ENCODE results near the gene SMYD1. TPM values are rescaled to one million over a fixed set of nuclear protein-coding genes. Genes with fewer than 3 reads are reported as not detected.

Gene SMYD1
- total RNA-seq, 4 donors from 2014 or later: not detected

DNA sequence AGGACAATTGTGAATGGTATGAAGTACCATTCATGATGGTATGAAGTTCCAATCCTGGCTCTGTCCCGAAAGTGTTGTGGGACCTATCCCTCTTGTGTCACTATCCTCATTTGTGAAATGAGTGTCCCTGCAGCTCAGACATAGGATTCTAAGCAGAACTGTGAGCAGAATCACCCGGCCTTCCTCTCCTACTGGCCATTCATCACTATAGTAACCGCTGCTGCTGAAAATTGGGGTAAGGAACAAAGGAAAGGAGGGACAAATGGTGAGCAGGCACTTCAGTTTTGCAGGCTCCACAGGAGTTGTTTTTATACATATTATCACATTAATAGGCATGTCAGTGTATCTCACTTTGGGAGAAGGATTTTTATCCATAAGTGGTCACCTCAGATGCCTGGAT lies 27.4 kb downstream of the SMYD1 start:
- H3K4me1 ChIP-seq: peaks cover 3% of the 10 kb centered on the region
- TF ChIP-seq CTCF (IDR thresholded peaks at IDR 0.05) (no peak), EP300 (IDR thresholded peaks at IDR 0.05) (no peak), POLR2AphosphoS5 (IDR thresholded peaks at IDR 0.05) (no peak), POLR2A (IDR thresholded peaks at IDR 0.05) (no peak)
- DNase-seq (ENCODE audit: low spot score in 2 of 2): no peak
- WGBS: 77% methylated on average over 3 of the region's 3 CpGs
- no peaks in the 10 kb centered on the region for H3K36me3 ChIP-seq
- no peak overlapping the region for H3K4me3 ChIP-seq
- H3K27ac ChIP-seq: no peak overlapping the region
- H3K27me3 ChIP-seq: no peaks in the 10 kb centered on the region
- no peaks in the 10 kb centered on the region for H3K9me3 ChIP-seq

DNA sequence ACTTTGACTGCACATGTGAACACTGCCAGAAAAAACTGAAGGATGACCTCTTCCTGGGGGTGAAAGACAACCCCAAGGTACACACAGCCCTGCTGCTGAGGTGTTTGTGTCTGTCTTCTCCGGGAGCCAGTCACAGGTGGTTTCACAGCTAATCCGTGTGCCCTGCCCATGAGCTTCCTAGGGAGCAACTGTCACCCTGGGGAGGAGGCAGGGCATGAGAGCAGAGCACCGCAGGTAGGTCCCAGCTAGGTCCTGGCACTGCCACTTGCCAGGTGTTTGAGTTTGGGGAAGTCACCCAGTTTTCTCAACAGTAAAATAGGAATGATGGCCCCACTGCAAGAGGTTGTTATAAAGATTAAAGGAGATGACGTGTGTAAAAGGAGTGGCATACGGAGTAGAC lies 29.1 kb downstream of the SMYD1 start:
- Histone ChIP-seq H3K9me3 (no peaks in the 10 kb centered on the region), H3K27ac (no peak overlapping the region), H3K4me3 (no peak overlapping the region), H3K36me3 (no peaks in the 10 kb centered on the region), H3K27me3 (no peaks in the 10 kb centered on the region), H3K4me1 (peaks cover 9% of the 10 kb centered on the region)
- TF ChIP-seq EP300 (IDR thresholded peaks at IDR 0.05) (no peak), POLR2AphosphoS5 (IDR thresholded peaks at IDR 0.05) (no peak), POLR2A (IDR thresholded peaks at IDR 0.05) (no peak), CTCF (IDR thresholded peaks at IDR 0.05) (no peak)
- WGBS: 80% methylated on average over 5 of the region's 5 CpGs
- DNase-seq (ENCODE audit: low spot score in 2 of 2): no peak

DNA sequence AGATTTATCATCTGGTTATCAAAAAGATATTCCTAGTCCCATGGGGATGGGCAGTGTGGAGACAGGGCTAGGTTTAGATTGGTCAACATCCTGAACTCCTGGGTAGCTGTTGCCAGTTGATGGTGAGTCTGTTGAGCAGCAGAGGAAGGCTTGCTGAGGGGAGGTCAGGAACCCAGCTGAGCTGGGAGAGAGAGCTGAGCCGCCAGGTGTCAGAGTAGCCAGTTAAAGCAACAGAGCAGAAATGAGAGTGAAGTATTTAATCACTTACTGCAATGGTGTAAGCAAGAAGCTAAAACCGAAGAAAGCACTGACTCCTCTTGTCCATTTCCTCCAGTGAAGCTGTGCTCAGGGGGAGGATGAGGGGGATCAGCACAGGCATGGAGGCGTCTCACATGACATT lies 29.6 kb downstream of the SMYD1 start:
- Histone ChIP-seq H3K9me3 (no peaks in the 10 kb centered on the region), H3K27ac (no peak overlapping the region), H3K36me3 (no peaks in the 10 kb centered on the region), H3K4me3 (no peak overlapping the region), H3K27me3 (no peaks in the 10 kb centered on the region), H3K4me1 (peaks cover 9% of the 10 kb centered on the region)
- DNase-seq (ENCODE audit: low spot score in 2 of 2): no peak
- TF ChIP-seq POLR2AphosphoS5 (IDR thresholded peaks at IDR 0.05): no peak
- no peak for TF ChIP-seq POLR2A (IDR thresholded peaks at IDR 0.05)
- no peak for TF ChIP-seq CTCF (IDR thresholded peaks at IDR 0.05)
- no peak for TF ChIP-seq EP300 (IDR thresholded peaks at IDR 0.05)
- WGBS: 88% methylated on average over 3 of the region's 3 CpGs

- H3K27me3 ChIP-seq: no peaks in the 10 kb centered on the region
- H3K9me3 ChIP-seq: no peaks in the 10 kb centered on the region
- no peak overlapping the region for H3K27ac ChIP-seq
- no peaks in the 10 kb centered on the region for H3K36me3 ChIP-seq
- WGBS: 93% methylated on average over 4 of the region's 4 CpGs
- no peak for DNase-seq (ENCODE audit: low spot score in 2 of 2)
- TF ChIP-seq EP300 (IDR thresholded peaks at IDR 0.05) (no peak), POLR2A (IDR thresholded peaks at IDR 0.05) (no peak)
- H3K4me1 ChIP-seq: peaks cover 9% of the 10 kb centered on the region
- H3K4me3 ChIP-seq: no peak overlapping the region
Measured at GRCh38 chr2:88097891-88098557, 30.4 kb downstream of the SMYD1 start.

DNA sequence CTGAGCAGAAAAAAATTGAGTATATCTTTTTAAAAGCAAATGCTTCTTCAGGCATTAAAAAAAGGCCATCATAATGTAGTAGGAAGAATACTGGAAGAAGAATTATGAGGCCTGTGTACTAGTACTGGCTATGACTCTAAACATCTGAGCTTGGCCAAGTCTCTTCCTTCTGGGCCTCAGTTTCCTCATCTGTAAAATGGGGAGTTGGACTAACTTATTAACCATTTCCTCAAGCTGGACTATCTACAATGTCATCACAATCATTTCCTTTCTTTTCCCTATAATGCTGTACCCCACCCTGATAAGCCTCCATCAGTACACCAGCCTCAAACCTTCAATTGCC lies 30.9 kb downstream of the SMYD1 start:
- H3K4me1 ChIP-seq: peaks cover 9% of the 10 kb centered on the region
- no peak overlapping the region for H3K4me3 ChIP-seq
- H3K27ac ChIP-seq: no peak overlapping the region
- H3K27me3 ChIP-seq: no peaks in the 10 kb centered on the region
- H3K36me3 ChIP-seq: no peaks in the 10 kb centered on the region
- TF ChIP-seq CTCF (IDR thresholded peaks at IDR 0.05) (no peak), EP300 (IDR thresholded peaks at IDR 0.05) (no peak), POLR2A (IDR thresholded peaks at IDR 0.05) (no peak), POLR2AphosphoS5 (IDR thresholded peaks at IDR 0.05) (no peak)
- no peaks in the 10 kb centered on the region for H3K9me3 ChIP-seq
- no peak for DNase-seq (ENCODE audit: low spot score in 2 of 2)
